NCI-H2029 treated with DMSO at 0.1 percent for 48 hours (cell line): Measurements from ENCODE around the gene TEX50.
"Not testable (repeated sequence)": the region's sequence is repeated elsewhere in the genome, so short reads cannot be mapped to it uniquely, and the experiment has no call there.

ENCODE experiments used
- DNase-seq: peaks from one replicate; lab custom pipeline; 2025; lab: John Stamatoyannopoulos, UW

Gene TEX50

GRCh38 chr1:173663159-173663558 lies 28.0 kb downstream of the TEX50 start:
- no peak for DNase-seq

DNA sequence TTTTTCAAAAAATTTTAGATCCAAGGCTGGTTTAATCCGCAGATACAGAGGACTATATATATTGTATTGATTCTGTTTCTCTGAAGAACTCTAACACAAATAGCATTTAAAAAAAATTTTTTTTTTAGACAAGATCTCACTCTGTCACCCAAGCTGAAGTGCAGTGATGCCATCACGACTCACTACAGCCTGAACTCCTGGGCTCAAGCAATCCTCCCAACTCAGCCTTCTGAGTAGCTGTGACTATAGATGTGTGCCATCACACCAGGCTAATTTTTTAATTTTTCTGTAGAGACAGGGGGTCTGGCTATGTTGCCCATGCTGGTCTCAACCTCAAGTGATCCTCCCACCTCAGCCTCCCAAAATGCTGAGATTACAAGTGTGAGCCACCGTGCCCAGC lies 31.5 kb downstream of the TEX50 start:
- DNase-seq, result no peak

- DNase-seq, result no peak
These were observed 34.4 kb downstream of the TEX50 start, which contains the start of gene ANKRD45 for GRCh38 chr1:173669491-173669941. ANKRD45 (minus strand) TSS chr1:173669851; CDS start chr1:173659418, 10,433 bp downstream.

GRCh38 chr1:173674496-173674895 lies 39.4 kb downstream of the TEX50 start:
- DNase-seq, result not testable (repeated sequence)

DNA sequence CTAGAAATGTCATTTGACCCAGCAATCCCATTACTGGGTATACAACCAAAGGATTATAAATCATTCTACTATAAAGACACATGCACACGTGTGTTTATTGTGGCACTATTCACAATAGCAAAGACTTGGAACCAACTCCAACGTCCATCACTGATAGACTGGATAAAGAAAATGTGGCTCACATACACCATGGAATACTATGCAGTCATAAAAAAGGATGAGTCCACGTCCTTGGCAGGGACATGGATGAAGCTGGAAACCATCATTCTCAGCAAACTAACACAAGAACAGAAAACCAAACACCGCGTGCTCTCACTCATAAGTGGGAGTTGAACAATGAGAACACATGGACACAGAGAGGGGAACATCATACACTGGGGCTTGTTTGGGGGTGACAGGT lies 45.0 kb downstream of the TEX50 start:
- not testable (repeated sequence) for DNase-seq

DNA sequence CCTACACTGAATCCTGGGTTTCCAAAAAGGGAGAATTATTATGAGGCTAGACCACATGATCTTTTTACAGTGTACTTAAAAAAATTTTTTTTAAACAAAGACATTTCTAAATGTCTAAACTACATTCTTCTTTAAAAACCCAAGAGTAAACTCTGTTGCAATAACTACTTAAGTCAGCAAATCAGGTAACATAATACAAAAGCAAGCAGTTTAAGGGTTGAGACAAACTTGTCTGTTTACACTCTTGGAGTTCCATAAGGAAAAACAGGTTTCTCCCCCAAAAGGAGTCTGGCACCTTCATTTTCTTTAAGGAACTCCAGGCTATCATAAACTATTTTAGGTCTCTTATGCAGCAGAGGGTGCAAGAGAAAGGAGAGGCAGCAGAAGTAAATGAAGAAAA lies 47.0 kb downstream of the TEX50 start:
- DNase-seq, result no peak

GRCh38 chr1:173683838-173684237 lies 48.7 kb downstream of the TEX50 start:
- DNase-seq, result not testable (repeated sequence)

GRCh38 chr1:173685121-173685520 lies 50.0 kb downstream of the TEX50 start:
- DNase-seq, result not testable (repeated sequence)
